ENCODE results near the gene CAD.
"Not testable (repeated sequence)": the region's sequence is repeated elsewhere in the genome, so short reads cannot be mapped to it uniquely, and the experiment has no call there.

CAD gene

GRCh38 chr2:27217173-27218121, at the start of gene CAD:
CAD (plus strand) TSS chr2:27217369; CDS start chr2:27217552, 183 bp downstream.
- DNase-seq, result peak; percentile 70

GRCh38 chr2:27170581-27171337, 46.4 kb upstream of the CAD start:
- DNase-seq, result no peak

- DNase-seq, result no peak
Measured at GRCh38 chr2:27171351-27171848, 45.8 kb upstream of the CAD start.

DNA sequence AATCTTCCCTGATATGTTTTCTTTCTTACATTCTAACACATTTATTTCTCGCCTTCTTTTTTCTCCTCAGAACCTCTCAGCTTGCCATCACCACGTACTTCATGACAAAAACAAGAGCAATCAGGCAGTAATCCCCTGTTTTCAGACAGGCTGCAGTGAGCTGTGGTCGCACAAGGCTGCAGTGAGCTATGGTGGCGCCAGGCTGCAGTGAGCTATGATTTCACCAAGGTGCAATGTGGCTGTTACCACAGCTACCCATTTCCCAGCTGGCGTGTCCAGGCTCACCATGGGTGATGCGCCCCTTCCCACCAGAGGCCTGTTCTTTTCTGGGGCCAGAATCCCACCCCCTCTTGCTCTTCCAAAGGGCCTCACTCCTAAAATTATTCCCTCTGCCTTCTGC, 42.5 kb upstream of the CAD start:
- DNase-seq, result no peak

GRCh38 chr2:27175330-27175729, 41.8 kb upstream of the CAD start:
- no peak for DNase-seq

- DNase-seq, result not testable (repeated sequence)
Measured at GRCh38 chr2:27175781-27176180, 41.4 kb upstream of the CAD start.

GRCh38 chr2:27177441-27178351, 39.5 kb upstream of the CAD start:
- no peak for DNase-seq

DNA sequence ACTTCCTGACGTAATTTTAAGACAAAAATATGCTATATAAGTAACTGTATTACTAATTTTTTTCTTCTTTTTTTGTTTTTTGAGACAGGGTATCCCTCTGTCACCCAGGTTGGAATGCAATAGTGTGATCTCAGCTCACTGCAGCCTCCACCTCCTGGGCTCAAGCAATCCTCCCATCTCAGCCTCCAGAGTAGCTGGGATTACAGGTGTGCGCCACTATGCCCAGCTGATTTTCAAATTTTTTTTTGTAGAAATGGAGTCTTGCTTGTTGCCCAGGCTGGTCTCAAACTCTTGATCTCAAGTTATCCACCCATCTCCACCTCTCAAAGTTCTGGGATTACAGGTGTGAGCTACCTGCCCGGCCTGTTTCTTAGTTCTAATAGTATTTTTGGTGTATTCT, 38.7 kb upstream of the CAD start:
- no peak for DNase-seq

DNA sequence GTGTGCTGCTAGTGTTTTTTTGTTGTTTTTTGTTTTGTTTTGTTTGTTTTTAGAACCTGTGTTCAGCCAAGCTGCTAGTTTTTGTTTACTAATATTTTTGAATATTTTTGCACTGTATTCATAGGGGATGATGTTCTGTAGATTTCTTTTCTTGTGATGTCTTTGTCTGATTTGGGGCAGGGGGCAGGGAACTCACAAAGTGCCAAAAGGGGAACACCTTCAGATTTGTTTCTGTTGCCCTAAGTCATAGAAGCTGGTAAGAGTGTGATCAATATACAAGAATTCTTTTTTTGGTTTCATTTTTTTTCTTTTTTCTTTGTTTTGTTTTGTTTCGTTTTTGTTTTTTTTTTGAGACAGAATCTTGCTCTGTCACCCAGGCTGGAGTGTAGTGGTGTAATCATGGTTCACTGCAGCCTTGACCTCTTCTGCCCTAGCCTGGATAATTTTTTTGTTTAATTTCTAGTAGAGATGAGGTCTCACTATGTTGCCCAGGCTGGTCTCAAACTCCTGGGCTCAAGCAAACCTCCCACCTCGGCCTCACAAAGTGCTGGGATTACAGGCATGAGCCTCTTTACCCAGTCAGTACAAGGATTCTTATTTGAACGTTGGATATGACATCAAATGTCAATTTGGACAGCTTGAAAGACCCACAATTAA, 37.7 kb upstream of the CAD start:
- DNase-seq, result no peak

- DNase-seq, result no peak
Measured at GRCh38 chr2:27182346-27182745, 34.8 kb upstream of the CAD start.

DNA sequence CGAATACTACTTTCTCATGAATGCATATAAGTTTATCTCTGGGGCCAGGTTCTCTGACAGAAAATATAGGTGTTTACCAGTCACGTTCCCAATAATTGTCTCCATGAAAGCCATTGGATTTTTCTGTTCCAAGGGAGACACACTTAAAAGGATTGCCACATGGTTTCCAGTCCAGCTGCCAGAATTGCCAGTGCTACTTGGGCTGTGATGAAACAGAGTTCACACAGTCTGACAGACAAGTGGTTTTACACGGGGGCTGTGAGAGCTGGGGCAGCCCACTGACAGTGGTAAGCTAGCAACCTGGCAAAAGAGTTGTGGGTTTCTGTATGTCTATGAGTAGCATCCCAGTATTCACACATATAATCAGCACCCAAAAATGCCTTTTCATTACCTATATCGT, 33.1 kb upstream of the CAD start:
- no peak for DNase-seq

GRCh38 chr2:27185331-27186026, 31.7 kb upstream of the CAD start:
- no peak for DNase-seq

- DNase-seq, result no peak
Measured at GRCh38 chr2:27186613-27187345, 30.4 kb upstream of the CAD start.

DNA sequence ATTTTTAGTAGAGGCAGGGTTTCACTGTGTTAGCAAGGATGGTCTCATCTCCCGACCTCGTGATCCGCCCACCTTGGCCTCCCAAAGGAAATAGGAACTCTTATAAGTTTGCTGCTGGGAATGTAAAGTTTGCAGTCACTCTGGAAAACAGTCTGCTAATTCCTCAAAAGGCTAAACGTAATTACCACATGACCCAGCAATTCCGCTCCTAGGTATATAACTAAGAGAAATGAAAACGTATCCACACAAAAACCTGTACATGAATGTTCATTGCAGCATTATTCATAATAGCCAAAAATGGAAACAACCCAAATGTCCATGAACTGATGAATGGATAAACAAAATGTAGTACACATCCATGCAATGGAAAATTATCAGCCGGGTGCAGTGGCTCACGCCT, 27.2 kb upstream of the CAD start:
- no peak for DNase-seq

DNA sequence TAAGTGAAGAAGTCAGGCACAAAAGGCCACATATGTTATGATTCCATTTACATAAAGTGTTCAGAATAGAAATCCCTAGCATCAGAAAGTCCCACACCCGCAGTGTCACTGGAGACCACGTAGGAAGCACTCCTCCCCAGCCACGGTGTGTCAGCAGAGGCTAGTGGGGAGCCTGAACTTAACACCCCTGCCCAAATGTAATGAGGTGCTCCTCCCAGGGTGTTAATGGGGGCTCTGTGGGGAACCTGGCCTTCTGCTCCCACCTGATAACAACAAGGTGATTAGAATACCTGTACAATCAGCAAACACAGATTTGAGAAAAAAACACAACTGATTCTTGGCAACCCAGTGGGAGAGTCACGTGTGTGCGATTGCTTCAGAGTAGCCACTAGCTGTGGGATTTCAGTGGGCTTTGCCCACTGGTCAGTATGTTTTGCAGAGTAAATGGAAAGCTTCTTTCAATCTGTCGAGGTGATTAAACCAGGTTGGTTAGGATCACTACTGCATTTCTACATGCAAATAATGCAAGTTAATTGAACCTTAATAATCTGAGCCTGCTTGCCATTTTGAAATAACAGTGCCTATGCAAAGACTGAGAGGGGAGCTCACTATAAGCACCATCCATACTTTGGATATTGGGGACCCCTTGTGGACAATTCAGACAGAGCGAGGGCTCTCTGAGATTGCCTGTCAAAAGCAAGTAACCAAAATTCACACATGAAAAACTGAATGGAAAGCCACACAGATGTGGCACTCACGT, 25.9 kb upstream of the CAD start:
- DNase-seq, result peak; percentile 58

DNA sequence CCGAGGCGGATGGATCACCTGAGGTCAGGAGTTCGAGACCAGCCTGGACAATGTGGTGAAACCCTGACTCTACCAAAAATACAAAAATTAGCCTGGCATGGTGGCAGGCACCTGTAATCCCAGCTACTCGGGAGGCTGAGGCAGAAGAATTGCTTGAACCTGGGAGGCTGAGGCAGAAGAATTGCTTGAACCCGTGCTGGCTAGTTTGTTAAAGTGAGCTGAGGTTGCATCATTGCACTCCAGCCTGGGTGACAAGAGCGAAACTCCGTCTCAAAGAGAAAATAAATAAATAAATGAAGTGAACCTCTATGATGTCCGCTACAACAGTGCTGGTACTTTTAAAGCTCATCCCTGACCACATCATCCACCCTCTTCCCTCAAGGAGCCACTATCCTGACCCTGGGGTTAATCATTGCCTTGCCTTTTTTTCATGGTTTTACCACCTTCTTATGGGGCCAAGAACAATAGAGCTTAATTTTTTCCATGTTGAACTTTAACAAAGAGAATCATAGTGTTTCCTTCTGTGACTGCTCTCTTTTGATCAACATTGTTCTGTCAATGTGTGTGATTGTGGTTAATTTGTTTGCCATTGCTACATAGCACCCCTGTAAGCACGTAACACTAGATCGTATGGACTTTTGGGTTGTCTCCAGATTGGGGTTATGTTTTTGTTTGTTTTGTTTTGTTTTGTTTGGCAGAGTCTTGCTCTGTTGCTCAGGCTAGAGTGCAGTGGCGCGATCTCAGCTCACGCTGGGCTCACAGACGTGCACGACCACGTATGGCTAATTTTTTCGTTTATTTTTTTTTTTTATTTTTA, 22.4 kb upstream of the CAD start:
- no peak for DNase-seq

DNA sequence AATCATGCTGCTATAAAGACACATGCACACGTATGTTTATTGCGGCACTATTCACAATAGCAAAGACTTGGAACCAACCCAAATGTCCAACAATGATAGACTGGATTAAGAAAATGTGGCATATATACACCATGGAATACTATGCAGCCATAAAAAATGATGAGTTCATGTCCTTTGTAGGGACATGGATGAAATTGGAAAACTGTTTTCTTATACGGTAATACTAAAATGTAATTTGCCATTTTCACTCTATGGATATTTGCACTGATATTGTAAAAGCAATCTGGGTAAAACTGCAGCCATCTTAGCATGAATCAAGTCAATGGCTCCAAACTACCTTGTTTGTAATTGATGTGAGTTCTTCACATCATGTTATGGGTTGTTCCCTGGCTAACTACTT, 21.4 kb upstream of the CAD start:
- DNase-seq, result not testable (repeated sequence)

DNA sequence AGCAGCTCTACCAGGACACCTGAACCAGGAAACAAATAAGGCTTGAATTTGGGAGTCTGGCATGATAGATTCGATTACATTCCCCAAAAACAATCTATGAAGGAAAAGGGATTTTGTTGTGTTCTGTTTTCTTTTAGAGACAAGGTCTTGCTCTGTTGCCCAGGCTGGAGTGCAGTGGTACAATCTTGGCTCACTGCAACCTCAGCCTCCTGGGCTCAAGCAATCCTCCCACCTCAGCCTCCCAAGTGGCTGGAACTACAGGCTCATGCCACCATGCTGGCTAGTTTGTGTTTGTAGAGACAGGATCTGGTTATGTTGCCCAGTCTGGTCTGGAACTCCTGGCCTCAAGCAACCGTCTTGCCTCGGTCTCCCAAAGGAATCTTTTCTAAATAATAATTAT, 19.1 kb upstream of the CAD start:
- DNase-seq, result not testable (repeated sequence)

DNA sequence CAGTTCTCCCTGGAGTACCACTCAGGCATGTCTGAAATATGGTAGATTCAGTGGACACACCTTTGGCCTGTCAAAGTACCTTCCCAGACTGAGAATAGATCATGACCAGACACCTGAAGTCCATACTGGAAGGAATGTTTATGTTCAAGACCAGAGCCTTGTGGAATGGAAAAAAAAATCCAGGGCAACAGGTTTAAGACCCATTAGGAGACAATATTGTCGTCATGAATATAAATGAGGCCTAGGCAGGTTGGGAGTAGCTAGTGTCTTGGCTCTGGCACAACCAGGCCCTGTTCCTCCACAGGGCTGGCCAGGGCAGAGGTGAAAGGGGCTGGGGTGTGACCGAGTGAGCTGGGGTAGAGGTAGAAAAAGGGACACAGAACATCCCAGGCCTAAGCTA, 18.5 kb upstream of the CAD start:
- no peak for DNase-seq

All from midbrain (tissue), 1 donor.